ENCODE measurements around the gene BBS9. TPM values are rescaled to one million over a fixed set of nuclear protein-coding genes. Genes with fewer than 3 reads are reported as not detected.

Gene BBS9
- total and polyA plus RNA-seq, 2 experiments from 2014 or later = 27.2 to 66.1 TPM

- Histone ChIP-seq H3K27me3 (ENCODE audit: insufficient read depth) (no peaks in the 10 kb centered on the region), H2AFZ (no peak overlapping the region), H4K20me1 (replicated peaks; ENCODE audit: insufficient read depth) (no peaks in the 10 kb centered on the region), H3F3A (replicated peaks; ENCODE audit: low read depth) (no peaks in the 10 kb centered on the region), H3K4me2 (no peak overlapping the region), H3K36me3 (ENCODE audit: insufficient read depth) (no peaks in the 10 kb centered on the region), H3K79me2 (replicated peaks; ENCODE audit: insufficient read depth) (no peaks in the 10 kb centered on the region), H3K4me3 (no peak overlapping the region), H3K4me1 (ENCODE audit: insufficient read depth) (no peaks in the 10 kb centered on the region), H3K9me2 (ENCODE audit: insufficient read depth) (no peaks in the 10 kb centered on the region), H3K27ac (ENCODE audit: low read depth) (no peak overlapping the region)
- no peaks in the 10 kb centered on the region for H3K4me1 Mint-ChIP-seq
- no peaks in the 10 kb centered on the region for H3K27me3 Mint-ChIP-seq (ENCODE audit: insufficient read depth, low read depth, poor library complexity)
- no peak overlapping the region for H3K4me3 Mint-ChIP-seq
- DNase-seq (ENCODE audit: low spot score) (no peak), ATAC-seq (no peak)
- H3K9me3 Mint-ChIP-seq = no peaks in the 10 kb centered on the region
- H3K27ac Mint-ChIP-seq = no peak overlapping the region
- H3K36me3 Mint-ChIP-seq (ENCODE audit: low read depth) = no peaks in the 10 kb centered on the region
- TF ChIP-seq EZH2 (IDR thresholded peaks at IDR 0.05; ENCODE audit: low read depth, unreplicated experiment) (no peak), ETS1 (IDR thresholded peaks at IDR 0.05) (no peak), POLR2AphosphoS5 (IDR thresholded peaks at IDR 0.05; ENCODE audit: low read depth) (no peak), ZNF114 (CRISPR knock-in tag; IDR thresholded peaks at IDR 0.05) (no peak), JUNB (IDR thresholded peaks at IDR 0.05; ENCODE audit: unreplicated experiment) (no peak), ZNF331 (CRISPR knock-in tag; IDR thresholded peaks at IDR 0.05; ENCODE audit: low read depth) (no peak), STAT1 (IDR thresholded peaks at IDR 0.05; ENCODE audit: unreplicated experiment) (no peak), REST (IDR thresholded peaks at IDR 0.05; ENCODE audit: unreplicated experiment) (no peak), CTCF (conservative IDR thresholded peaks at IDR 0.05; ENCODE audit: low read depth in 2 of 2) (no peak), ZNF462 (CRISPR knock-in tag; IDR thresholded peaks at IDR 0.05) (no peak), NANOG (IDR thresholded peaks at IDR 0.05; ENCODE audit: borderline replicate concordance) (no peak), EZH2phosphoT487 (IDR thresholded peaks at IDR 0.05; ENCODE audit: unreplicated experiment) (no peak), CREB1 (CRISPR knock-in tag; IDR thresholded peaks at IDR 0.05; ENCODE audit: low read depth) (no peak)
These were observed 303.5 kb downstream of the BBS9 start for GRCh38 chr7:33432821-33433220.

All from GM23338 (cell line).